SHP77 treated with DMSO at 0.1 percent for 48 hours (cell line): ENCODE results near the gene LSP1.

ENCODE experiments used
- DNase-seq: peaks from one replicate; lab custom pipeline; 2025; lab: John Stamatoyannopoulos, UW

The LSP1 gene

DNA sequence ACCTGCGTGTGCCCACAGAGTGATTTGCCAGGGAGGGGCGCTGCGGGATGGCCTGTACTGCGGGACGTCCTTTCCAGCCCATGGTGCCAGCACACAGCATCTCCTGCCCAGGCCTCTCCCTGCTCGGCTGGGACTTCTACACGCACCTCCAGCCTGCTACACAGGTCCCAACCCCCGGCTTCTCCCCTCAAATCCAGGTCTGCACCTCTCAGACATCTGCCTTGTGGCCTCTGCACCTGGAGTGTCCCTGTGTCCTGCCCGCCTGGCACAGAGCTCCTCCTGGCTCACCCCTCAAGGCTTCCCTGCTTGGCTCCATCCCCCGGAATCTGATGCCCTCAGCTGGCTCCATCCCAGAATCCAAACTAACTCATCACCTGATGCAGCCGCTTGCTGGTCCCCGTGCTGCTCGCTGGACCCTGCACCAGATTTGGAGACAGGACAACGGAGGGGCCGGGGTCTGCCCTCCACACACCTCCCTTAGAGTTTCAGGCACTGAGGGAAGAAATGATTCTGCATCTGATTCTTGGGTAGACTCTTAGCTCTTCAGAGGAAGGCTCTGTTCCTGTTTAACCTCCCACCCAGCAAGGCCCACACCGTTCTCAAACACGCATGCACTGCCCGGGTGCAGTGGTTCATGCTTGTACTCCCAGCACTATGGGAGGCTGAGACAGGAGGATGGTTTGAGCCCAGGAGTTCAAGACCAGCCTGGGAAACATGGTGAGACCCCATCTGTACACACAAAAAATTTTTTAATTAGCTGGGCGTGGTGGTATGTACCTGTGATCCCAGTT is 4.0 kb upstream of the LSP1 start:
- no peak for DNase-seq

DNA sequence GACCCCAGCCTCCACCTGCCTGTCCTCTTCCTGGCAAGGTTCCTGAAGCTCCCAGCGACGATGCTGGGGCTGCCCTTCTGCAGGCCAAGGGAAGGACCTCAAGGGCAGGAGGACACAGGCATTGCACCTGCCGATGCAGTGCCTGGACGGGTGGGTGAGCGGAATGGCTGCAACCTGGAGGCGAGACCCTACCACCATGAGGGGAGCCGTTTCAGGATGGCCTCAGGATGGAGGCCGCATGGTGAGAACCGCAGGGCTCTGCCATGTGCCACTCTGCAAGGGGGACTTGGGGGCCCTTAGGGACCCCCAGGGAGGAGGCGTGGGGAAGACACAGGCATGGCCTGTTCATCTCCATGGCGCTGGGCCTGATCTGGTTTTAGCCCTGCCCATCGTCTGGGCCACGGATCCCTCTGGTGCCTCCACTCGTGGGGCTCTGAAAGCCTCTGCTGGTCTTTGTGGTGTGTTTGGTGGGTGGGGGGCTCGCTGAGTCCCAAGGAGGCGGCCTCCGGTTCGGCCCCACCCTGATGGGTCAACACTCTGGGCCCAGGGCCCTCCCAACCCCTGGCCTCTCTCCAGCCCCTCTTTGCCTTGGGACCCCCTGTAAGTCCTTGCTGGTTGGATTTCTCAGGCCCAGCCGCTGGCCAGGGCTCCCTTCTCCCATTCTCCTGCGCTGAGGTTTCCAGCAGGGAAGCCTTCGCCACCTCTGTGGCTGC is 1.3 kb upstream of the LSP1 start:
- no peak for DNase-seq

DNA sequence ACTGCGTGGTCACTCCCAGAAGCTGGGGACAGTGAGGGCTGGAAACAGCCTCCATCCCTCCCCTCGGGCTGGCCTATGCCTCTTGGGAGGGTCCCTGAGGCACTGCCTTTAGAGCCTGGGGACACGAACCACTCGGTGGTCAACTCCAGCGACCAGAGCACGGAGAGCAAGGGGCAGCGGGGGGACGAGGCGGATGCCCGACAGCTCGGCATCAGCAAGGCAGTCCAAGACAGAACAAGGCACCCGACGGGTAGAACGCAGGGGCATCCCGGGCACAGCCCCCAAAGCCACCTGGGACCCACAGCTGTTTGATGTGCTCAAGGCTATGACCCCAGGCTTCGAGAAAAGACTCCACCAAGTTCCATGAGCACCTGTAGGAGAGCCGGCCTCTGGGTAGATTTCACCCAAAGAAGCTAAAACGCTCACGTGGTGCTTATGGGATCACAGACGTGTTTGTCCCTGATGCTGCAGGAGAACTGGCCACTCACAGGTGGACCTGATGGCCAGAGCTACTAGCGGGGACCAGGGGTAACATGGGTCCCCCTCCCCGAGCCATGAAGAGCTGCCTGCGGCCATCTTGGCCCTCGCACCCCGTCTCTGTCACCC is 510 bp upstream of the LSP1 start:
- DNase-seq = no peak

DNA sequence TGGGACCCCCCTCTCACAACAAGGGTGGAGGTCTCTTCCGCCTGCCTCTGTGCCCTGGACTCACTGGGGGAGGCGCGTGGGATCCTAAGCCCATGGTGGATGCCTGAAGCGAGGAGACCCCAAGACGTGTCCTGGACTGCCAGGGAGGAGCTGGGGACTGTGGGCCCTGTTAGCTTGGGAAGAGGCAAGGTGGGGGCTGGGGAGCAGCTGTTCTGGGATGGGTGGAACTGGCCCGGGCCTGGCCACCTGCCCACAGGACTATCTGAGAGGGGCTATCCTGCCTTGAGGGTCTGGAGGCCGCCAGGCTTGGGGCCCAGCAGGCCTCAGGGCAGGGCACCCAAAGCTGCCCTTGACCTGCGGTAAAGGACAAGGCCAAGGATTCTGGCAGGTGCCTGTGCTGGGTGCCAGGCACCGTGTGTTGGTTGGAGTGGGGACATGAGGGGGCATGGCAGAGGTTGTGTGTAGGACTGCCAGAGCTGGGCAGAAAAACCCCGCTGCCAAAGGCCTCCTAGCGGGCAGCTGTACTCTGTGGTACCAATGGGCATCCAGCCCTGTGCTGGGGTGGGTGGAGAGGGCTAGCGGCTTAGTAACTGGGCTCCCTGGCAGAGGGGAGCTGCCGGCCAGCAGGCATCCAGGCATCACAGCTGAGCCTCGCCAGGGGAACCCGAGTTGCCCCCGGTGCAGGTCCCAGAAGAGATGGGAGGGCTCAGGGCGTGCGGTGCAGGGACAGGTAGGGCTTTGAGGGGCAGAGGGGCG is 670 bp downstream of the LSP1 start:
- DNase-seq = no peak

DNA sequence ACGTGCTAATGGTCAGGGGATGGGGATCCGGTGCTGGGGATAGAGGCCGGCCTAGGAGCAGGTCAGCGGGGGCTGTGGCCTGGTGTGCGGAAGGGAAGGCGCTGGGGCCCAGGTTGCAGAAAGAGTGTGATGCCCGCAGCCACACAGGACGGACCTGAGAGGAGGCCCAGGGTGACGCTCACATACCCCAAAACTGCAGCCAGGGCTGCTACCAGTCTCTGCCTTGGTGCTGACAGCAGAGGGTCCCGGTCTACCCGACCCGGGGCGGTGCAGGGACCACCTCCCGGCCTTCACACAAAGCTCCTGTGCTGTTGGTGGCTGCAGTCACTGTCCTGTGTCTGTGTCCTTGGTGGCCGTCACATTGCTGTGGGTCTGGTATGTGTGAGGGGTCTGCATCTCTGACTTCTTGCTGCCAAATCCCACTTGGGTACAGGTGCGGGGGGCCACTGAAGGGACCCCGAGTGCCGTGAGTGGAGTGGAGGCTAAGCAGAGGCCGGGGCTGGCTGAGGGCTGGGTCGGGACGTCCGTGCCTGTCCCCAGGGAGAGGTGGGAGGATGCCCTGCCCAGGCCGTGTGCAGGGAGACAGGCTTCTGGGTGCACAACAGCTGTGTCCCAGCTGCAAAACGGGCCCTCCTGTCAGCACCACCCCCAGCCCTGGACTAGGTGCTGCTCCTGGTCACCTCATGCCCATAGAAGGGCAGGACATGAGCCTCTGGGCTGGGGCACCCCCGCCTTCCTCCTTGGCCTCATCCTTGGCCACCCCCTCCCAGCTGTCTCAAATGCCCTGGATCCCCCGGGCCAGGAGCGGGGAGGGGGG is 1.5 kb downstream of the LSP1 start:
- DNase-seq = no peak

DNA sequence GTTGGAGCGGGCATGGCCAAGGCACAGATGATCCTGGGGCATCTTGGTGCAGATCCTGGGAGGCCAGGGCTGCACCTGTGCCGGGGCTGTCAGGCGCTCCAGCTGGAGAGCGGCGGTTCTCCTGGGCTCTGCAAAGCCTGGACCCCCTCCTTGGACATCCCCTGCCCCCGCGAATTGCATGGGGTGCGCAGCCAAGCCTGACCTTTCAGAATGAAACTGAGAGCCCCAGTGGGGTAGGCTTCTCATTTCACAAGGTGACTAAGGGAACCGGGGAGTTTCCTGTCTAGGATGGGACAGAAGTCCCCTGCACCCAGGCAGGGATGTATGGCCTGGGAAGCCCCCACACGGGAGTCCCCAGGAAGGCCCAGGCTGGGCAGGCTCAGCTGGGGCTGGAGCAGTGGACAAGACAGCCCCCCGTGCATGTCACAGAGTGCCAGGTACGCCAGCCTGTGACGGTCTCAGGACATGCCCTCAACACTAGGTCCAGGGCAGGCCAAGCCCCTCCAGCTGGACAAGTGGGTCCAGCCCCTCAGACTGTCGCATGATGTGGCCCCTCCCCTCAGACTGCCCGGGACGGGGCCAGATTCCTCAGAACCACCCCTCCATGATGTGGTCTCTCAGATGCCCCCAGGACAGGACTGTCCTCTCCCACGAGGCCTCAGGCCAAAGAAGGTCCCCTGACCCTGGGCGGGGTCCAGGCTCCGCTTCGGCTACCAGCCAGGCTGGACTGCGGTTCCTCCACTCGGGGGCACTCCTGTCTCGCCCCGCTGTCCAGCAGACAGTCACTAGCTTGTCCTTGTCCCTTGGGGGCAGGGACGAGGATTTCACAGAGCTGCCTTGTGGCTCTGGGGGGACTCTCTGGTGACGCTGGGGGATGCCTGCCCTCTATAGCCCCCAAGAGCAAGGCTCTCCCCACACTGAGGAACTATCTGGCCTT is 2.3 kb downstream of the LSP1 start:
- no peak for DNase-seq

DNA sequence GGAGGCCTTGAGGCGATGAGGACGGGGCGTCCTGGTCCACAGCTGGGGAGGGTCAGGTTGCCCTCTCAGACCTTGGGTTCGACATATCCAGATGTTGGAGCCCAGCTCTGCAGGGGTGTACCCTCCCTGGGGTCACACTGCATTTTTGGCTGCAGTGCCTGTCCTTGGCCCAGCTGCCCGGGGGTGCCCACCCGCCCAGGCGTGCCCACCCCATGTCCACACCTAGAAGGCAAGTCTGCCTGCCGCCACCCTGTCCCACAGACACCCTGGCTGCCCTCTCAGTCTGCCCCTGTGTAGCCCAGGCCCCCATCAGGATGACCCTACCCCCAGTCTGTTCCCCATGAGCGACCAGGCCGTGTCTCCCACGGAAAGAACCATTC is 3.0 kb downstream of the LSP1 start:
- DNase-seq = no peak

DNA sequence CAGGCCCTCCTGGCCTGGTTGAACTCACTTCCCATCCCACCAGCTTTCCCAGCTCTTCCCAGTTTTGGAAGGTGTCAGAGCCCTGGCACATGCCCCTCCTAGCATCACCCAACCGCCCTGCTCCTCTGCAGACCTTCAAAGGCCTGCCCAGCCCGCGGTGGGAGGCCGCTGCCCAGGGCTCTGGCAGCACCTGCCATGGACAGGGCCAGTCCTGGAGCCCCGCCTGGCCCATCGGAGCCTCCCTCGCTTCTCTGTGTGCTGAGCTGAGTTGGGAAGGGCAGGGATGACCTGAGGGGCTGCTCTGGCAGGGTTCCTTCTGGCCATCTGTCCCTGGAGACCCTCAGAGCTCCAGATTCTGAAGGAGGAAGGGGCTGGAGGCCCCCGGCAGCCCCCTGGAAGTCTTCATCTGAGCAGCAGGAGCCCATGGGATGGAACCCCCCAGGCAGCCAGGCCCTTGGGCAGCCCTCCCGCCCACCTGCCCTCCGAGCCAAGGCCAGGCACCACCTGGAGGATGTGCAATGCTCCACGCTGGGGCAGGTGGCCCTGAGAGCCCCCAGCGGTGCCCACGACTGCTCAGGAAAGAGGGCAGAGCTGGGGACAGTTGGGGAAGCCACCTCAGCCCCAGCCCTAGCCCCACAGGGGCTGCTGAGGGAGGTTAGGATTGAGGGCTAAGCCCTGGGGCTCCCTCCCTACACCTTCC is 3.6 kb downstream of the LSP1 start:
- no peak for DNase-seq

DNA sequence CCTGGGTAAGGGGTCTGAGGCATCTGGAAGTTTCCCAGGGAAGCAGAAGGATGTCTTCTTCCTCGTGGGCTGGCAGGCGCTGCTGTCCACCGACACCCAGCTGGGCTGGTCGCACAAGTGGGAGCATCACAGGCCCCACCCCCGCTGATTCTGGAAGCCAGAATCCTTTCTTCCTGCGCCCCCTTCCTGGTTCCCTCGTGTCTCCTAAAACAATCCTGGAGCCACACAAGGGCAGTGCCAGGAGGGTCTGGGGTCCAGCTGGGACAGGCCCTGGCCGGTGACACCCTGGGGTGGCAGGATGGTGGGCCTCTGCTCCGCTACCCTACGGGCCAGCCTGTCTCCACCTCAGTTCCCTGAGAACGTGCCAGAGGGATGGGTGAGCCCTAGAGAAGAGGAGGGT is 4.2 kb downstream of the LSP1 start:
- no peak for DNase-seq

DNA sequence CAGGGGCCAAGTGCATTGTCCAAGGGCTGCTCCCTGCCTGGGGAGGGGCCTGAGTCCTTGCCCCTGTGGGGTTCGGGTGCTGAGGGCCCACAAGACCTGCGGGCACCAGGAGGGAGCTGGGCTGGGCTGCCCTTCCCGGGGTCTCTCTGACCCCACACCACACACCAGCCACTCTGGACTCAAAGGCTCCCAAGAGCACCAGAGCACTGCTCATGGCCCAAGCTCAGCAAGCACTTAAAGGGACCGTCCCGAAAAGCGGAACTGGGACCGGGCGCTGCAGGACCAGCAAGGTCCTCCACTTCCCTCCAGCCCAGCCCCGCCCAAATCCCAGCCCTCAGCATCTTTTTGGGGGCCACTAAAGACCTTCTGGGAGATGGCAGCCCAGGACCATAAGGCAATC is 5.3 kb downstream of the LSP1 start:
- DNase-seq = no peak

DNA sequence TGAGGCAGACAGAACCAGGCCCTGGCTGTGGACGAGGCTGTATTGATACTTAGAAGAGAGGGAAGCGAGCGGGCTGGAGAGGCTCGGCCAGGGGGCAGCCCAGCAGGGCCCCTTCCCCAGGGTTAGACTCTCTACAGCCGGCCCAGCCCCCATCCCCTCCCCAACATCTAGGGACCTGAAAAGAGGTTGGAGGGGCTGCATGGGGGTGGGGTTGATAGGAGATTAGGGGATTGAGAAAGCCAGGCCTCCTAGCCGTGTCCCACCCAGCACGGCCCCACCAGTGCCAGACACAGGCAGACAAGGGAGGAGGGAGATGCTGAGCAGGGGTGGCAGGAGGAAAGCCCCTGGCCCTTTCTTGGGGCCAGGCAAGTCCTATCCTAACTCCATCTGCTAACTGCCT is 5.7 kb downstream of the LSP1 start:
- DNase-seq = no peak

DNA sequence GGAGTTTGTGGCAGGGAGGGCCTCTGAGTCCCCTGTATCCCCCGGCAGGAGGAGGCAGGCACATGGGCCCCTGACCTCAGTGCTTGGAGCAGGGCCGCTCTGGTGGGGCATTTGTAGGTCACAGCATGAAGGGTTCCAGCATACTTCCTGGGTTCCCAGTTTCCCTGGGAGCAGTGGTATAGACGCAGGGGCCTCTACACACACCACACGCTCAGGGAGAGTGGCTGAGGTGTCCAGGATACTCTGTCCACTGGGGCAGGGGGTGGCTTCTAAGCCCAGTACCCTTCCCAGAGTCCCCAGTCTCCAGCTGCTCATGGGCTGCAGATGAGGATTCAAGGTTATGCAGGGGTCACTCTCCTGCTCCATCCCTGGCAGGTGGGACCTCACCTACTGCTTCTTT is 6.1 kb downstream of the LSP1 start:
- no peak for DNase-seq

DNA sequence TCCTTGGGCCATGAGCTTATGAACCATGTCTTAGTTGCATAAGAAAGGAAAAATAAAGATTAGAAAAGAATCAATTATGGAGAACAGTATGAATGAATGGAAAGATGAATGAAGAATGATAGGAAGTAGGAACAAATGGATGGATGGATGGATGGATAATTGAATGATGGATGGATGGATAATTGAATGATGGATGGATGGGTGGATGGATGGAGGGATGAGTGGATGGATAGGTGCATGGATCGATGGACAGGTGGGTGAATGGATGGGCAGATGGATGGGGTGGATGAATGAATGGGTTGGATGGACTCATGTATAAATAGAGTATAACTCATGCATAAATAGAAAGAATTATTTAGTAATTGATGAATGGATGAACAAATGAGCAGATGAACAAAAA is 7.2 kb downstream of the LSP1 start:
- no peak for DNase-seq

DNA sequence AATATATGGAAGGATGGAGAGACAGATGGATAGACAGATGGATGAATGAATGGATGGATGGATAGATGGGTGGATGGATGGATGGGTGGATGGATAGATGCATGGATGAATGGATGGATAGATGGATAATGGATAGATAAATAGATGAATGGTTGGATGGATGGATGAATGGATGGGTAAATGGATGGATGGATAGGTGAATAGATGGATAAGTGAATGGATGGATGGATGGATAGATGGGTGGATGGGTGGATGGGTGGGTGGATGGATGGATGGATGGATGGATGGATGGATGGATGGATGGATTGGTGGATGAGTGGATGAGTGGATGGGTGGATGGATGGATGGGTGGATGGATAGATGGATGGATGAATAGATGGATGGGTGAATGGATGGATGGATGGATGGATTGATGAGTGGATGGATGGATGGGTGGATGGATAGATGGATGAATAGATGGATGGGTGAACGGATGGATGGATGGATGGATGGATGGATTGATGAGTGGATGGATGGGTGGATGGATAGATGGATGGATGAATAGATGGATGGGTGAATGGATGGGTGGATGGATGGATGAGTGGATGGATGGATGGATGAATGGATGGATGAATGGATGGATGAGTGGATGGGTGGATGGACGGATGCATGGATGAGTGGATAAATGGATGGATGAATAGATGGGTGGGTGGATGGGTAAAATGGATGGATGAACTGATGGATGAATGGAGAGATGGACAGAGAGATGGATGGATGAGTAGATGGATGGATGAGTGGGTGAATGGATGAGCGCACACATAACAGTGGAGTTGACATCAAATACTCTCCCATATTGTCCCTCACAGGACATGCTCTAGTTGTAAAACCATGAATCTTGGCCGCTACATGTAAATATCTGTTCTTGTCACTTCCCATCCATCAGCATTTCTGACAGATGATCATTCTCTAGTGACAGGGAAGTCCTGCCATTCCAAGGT is 8.8 kb downstream of the LSP1 start:
- DNase-seq = no peak

DNA sequence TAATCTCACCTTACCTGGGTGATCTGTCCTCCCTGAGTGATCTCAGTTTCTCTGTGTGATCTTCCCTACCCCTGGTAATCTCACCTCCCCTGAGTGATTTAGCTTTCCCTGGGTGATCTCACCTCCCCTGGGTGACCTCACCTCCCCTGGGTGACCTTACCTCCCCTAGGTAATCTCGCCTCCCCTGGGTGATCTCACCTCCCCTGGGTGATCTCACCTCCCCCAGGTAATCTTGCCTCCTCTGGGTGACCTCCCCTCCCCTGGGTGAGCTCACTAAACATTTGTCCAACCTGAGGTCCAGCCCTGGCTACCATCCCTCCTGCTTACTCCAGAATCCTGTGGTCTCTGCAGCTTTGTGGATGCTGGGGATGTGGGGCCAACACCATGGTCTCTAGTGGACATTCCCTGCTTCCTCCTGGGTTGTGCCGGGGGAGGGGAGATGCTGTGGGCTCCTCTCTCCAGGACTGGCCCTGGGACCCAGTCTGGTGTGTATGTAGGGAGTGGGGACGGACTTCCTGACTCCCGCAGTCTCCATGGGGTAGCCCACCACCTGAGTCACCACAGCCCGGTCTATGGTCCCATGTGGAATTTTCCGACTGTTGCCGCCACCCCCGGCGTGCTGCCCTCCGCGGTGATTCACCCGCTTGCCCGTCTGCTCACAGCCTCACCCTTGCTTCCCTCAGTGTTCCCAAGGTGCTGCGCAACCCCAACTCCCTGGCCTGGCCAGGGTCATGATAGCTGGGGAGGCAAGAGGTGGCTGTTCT is 9.9 kb downstream of the LSP1 start:
- DNase-seq = no peak

DNA sequence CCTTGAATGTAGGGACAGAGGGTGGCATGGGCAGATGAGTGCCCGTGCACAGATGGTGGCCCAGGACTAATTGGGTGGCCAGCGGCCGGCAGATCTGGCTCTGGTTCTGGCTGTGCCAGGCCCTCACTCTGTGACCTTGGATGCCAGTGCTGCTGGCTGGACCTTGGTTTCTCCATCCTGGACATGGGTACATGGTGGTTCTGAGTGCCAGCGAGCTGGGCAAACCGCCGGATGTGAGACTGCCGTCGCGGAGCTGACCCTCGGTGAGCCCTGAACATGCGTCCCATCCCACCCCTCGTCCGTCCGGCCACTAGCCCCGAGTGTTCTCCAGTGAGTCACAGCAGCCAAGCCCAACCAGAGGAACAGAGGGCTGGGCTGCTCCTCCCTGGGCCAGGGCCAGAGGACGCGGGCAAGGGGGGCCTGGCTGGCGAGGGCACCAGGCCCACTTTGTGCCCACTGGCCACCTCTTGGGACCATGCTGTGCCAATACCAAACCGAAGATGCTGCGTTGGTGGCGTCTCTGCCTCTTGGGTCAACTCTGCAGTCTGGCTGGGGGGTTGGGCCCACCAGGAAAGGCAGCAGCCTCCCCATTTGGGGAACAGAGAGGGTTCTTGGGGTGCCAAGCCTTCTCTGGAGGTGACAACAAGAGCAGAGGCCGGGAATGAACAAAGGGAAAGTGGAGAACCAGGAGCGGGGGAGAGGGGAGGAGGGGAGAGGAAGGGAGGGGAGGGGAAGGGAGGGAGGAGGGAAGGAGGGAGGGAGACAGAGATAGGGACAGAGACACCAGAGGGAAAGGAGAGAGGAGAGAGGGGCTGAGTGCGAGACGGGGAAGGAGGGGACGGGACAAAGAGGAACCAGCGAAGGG is 10.7 kb downstream of the LSP1 start:
- DNase-seq = no peak

DNA sequence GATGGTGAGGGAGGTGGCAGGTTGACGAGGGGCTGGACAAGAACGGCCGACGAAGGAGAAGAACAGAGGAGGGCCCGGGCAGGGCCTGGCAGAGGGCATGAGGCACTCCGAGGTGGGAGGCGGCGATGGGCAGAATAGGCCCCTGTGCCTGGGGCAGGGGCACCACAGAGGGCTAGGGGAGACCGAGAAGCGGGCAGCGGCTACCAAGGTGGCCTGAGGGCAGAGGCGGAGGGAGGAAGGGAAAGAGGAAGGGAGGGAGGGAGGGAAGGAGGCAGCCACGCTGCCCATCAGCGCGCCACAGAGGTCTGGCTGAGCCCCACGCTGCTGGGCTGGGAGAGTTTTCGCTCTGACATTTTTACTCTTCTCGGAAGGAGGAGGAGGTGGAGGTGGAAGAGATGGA is 11.3 kb downstream of the LSP1 start:
- no peak for DNase-seq
